ENCODE measurements around the gene DPY19L2.
"Not testable (repeated sequence)": the region's sequence is repeated elsewhere in the genome, so short reads cannot be mapped to it uniquely, and the experiment has no call there.

The DPY19L2 gene

DNA sequence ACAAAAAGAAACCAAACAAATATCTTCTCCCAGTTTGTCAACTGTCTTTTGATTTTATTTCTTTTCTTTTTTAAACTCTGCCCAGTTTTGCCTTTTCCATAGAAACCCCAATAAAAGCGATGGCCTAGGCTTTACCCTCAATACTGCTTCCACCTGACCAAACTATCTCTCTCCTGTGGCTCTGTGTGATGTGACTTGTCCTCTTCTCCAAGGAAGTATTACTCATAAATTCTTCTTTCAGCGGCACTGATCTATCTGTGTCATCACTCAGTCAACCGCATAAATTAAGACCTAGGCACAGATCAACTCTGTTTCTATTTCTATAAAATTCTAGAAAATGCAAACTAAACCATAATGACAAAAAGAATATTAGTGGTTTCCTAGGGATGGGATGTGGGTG is 9.8 kb downstream of the DPY19L2 start:
- not testable (repeated sequence) for DNase-seq (ENCODE audit: low spot score)

DNA sequence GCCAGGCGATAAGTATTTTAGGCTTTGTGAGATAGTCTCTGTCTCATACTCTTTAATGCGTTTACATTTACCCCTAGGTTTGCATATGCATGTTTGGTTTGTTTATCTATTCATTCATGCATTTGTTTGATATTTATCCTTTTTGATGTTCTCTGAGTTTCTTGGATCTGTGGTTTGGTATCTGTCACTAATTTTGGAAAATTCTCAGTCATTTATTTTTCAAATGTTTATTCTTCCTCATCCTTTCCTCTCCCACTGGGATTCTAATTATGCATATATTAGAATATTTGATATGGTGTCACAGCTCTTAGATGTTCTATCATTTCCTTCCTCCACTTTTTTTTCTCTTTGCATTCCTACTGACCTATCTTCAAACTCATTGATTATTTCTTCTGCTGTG is 11.9 kb downstream of the DPY19L2 start:
- not testable (repeated sequence) for DNase-seq (ENCODE audit: low spot score)

DNA sequence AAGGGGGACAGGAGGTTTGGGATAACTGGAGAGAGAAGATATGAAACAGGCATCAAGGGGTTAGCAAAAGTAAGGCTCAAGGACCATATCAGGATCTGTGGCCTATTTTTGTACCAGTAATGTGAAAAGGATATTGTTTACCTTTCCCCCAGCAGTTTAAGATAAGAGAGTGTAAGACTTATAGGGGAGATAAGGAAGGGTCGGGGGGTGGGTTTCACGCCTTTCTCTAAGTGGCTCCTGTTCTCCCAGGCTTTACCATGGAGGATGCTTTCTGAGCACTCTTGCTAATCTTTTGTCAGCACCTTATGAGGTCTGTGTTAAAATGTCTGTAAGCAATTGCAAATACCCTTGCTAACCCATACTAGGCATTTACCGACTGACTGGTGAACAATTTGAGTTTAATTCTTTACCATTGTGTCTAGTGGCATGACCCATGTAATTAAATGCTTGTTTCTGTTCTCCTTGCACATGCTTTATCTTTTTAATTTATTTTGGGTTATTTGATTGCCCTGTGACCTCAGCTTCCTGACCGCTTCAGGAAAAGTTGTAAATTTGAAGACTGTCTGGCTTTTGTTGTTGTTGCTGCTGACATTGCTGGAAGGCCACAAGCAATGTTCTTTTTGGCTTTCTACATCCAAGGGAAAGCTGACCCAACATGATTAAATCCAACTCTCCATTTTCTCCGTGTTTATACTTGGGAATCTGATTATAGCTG is 12.6 kb downstream of the DPY19L2 start:
- not testable (repeated sequence) for DNase-seq (ENCODE audit: low spot score)

DNA sequence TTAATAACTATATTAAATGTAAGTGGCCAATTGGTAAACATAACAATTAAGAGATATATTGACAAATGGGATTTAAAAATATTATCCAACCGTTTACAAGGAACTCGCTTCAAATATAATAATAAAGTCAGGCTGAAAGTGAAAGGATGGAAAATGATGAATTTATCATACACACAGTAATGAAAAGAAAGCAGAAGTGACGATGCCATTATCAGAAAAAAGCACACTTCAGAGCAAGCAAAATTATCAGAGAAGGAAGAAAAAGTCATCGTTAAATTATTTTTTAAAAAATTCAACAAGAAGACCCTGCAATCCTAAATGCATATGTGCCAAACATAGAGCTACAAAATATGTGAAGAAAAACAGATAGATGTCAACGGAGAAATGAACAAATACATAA is 13.8 kb downstream of the DPY19L2 start:
- not testable (repeated sequence) for DNase-seq (ENCODE audit: low spot score)

DNA sequence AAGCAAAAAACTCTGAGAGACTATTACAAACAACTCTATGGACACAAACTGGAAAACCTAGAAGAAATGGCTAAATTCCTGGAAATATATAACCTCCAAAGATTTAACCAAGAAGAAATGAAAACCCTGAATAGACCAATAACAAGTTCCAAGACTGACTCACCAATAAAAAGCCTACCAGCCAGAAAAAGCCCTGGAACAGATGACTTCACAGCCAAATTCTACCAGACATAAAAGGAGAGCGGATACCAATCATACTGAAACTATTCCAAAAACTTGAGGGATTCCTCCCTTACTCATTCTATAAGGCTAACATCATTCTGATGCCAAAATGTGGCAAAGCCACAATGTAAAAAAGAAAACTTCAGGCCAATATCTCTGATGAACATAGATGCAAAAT is 18.8 kb downstream of the DPY19L2 start:
- DNase-seq (ENCODE audit: low spot score): not testable (repeated sequence)

DNA sequence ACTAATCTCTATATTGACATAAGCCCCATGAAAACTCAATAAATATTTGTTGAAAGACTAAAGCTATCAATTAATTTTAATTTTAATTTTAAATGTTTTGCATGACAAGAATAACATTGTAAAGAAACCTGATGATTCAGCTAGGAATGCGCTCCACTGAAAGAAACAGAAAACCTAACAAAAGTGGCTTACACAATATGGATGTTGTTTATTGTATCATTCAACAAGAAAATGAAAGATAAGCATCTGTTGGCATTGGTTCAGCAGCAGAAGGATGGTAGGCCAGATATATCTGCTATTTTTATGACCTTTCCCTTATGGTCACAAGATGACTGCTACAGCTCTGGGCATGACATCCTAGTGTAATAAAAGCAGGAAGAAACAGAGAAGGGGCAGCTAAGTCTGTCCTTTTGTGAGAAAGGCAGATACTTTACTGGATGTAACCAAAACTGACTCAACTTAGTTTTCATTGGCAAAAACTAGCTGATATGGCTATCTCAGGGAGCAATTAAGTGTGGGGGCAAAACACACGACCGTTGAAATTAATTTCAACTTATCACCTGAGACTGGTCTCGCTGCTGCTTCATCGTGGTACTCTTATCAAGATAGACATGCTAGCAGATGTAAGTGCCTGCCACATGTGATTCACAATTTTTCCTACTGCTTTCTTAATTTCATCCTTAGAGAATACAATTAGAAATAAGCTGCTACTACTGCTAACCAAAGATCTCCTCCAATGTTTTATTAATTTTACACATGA is 24.7 kb downstream of the DPY19L2 start:
- DNase-seq (ENCODE audit: low spot score): not testable (repeated sequence)

DNA sequence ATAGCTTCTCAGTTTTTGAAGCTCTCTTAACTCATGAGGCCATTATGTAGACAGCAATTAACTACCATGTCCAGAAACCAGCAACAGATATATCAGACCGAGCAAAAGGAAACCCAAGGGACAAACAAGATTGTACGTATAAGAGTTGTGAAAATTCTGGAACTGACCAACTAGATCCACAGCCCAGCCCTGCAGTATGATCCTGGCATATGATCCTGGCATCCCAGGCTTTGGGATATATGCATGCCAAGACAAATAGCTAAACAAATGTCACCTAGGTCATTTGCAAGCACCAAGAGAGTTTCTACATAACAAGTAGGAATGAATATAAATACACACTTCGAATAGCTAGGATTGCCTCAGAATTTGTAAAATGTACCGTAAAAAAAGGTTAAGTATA is 44.0 kb downstream of the DPY19L2 start:
- not testable (repeated sequence) for DNase-seq (ENCODE audit: low spot score)

DNA sequence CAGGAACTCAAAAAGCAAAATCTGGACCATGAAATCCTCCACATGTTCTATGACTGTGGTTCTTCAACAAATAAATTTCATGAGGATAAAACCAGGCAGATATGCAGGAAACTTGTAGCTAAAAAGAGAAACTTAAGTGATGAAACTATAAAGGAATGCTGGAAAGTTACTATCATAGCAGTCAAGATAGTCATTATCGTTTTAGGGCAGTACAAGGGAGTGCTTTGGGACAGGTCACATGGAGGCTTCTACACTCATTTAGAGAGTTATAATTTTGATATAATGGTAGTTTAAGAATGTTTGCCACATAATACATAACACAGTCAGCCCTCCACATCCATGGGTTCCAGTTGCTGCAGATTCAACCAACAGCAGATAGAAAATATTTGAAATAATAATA is 52.7 kb downstream of the DPY19L2 start:
- not testable (repeated sequence) for DNase-seq (ENCODE audit: low spot score)

DNA sequence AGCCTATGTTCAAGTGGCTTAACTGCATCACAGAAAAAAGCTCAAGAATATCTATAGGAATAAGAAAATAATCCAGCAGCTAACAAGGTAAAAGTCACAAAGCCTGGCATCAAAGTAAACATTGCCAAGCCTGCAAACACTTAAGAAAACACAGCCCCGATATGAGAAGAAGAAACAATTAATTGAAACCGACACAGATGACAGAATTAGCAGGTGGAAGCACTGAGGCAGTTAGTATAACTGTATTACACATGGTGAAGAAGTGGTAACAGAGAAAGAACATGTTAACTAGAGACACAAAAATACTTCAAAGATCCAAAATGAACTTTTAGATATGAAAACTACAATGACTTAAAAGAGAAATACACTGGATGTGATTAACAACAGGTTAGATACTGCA is 57.0 kb downstream of the DPY19L2 start:
- not testable (repeated sequence) for DNase-seq (ENCODE audit: low spot score)

DNA sequence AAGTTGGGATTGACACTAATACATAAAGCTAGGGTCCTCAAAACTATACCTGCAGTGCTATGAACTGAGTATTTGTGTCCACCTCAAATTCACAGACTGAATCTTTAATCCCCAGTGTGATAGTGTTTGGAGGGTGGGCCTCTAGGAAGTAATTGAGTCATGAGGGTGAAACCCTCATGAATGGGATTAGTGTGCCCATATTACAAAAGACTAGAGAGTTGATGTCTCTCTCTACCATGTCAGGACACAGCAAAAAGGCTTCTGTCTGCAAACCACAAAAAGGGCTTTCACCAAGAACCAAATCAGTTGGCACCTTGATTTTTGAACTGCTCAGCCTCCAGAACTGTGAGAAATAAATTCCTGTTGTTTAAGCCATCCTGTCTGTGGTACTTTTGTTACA is 59.0 kb downstream of the DPY19L2 start:
- DNase-seq (ENCODE audit: low spot score): not testable (repeated sequence)

DNA sequence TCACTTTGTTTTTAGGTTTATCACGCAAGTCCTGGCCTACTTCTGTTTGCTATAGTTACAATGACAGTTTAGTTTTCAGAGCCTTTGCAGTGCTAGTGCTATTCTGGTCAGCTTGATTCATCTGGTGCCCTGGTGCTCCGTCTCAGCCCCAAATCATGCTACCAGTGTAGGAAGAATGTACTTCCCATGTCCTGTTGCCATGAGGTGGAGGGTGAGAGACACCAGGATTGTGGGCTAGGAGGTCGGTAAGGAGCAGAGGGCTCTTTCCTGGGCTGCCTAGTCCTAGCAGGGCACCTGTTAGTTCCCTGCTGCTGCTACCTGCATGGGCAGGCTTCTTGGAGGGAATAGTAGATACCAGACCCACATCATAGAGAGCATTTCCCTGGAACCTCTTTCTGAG is 63.3 kb downstream of the DPY19L2 start:
- not testable (repeated sequence) for DNase-seq (ENCODE audit: low spot score)

DNA sequence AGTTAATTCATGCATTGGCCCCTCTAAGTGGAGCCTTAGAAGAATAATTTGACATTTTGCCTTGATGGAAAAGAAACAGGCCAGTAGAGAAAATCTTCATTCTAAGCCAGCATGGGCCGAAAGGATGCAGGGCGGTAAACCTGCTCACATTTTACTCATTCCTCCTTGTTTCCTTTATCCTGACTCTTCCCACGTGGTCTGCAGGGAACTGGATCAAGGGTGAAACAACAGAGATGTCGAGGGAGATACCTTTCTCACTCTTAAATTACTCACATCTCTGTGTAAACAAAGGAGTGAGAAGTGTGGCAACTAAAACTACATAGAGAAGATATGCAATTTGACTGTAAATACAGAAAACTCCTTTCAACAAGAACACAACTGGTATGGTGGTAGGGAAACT is 73.5 kb downstream of the DPY19L2 start:
- peak; percentile 1 for DNase-seq (ENCODE audit: low spot score)

DNA sequence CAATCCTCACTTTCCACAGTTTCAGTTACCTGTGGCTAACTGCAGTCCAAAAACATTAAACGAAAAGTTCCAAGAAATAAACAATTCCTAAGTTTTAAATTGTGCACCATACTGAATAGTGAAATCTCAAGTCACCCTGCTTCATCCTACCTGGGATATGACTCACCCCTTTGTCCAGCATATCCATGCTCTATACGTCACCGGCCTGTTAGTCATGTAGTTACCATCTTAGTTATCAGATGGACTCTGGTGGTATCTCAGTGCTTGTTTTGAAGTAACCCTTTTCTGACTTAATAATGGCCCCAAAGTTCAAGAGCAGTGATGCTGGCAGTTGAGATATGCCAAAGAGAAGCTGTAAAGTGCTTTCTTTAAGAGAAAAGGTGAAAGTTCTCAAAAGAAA is 83.9 kb downstream of the DPY19L2 start:
- not testable (repeated sequence) for DNase-seq (ENCODE audit: low spot score)

DNA sequence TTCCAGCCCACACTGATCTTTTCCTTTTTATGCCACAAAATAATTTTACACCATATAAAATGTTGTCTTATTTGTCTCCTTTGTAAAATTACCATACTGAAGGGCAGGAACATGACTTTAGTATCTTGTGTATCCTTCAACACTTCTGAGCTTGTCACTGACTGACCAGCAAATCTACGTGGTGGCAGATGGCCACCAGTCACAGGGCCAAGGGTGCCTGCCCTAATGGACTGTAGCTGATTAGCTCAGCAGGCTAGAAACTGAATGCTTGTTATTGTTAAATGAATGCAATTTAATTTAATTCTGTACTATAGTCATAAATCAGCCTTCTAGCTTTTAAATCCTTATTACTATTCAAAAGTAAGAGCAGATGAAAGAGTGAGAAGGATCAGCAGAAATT is 85.0 kb downstream of the DPY19L2 start:
- DNase-seq (ENCODE audit: low spot score): not testable (repeated sequence)

DNA sequence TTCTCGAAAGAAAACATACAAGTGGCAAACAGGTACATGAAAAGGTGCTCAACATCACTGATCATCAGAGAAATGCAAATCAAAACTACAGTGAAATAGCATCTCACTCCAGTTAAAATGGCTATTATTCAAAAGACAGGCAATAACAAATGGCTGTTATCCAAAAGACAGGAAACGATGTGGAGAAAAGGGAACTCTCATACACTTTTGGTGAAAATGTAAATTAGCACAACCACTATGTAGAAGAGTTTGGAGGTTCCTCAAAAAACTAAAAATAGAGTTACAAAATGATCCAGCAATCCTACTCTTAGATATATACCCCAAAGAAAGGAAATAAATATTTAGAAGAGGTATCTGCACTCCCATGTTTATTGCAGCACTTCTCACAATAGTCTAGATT is 90.7 kb downstream of the DPY19L2 start:
- not testable (repeated sequence) for DNase-seq (ENCODE audit: low spot score)

DNA sequence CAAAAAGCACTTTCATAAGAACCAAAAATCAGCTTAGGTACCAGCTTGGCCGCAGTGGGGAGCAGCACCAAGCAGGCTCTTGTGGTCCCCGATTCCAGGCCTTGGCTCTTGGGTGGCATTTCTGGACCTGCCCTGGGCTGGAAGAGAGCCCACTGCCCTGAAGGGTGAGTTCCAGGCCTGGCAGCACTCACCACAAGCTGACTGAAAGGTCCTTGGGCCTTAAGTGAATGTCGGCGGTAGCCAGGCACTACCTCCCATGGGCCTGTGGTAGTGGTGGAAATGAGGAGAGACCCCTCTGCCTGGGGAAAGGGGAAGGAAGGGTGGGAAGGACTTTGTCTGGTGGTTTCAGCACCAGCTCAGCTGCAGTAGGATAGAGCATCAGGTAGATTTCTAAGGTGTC is 96.3 kb downstream of the DPY19L2 start:
- not testable (repeated sequence) for DNase-seq (ENCODE audit: low spot score)

DNA sequence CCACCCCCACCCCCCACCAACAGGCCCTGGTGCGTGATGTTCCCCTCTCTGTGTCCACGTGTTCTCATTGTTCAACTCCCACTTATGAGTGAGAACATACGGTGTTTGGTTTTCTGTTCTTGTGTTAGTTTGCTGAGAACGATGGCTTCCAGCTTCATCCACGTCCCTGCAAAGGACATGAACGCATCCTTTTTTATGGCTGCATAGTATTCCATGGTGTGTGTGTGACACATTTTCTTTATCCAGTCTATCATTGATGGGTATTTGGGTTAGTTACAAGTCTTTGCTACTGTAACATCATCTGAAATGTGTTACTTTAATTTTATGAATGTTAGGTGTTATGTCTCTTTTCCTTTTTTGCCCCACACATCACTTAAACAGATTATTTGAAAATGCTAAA is 109.8 kb downstream of the DPY19L2 start:
- DNase-seq (ENCODE audit: low spot score): not testable (repeated sequence)

DNA sequence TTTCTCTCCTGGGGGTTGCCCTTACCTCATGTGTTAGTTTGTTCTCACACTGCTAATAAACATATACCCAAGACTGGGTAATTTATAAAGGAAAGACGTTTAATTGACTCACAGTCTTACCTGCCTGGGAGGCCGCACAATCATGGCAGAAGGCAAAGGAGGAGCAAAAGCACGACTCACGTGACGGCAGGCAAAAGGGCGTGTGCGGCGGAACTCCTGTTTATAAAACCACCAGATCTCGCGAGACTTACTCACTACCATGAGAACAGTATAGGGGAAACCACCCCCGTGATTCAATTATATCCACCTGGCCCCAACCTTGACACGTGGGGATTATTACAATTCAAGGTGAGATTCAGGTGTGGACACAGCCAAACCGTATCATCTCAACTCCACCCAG is 116.9 kb downstream of the DPY19L2 start:
- not testable (repeated sequence) for DNase-seq (ENCODE audit: low spot score)

DNA sequence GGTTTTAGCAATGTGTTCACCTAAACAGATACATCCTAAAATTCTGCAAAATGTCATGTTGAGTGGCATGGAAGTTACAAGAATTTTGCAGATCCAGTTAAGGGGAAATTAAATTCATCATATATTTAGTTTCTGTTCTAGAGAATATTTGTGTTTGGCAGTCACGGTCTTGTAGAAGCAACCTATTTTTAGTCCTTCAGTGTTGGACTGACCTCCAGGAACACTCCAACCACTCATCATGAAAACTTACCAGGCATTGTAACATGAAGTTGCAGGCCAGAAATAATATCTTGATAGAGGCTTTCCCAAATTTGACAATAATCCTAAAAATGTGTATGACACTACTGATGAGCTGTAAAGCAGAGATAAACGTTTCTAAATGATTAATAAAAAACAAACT is 119.3 kb downstream of the DPY19L2 start:
- DNase-seq (ENCODE audit: low spot score): not testable (repeated sequence)

DNA sequence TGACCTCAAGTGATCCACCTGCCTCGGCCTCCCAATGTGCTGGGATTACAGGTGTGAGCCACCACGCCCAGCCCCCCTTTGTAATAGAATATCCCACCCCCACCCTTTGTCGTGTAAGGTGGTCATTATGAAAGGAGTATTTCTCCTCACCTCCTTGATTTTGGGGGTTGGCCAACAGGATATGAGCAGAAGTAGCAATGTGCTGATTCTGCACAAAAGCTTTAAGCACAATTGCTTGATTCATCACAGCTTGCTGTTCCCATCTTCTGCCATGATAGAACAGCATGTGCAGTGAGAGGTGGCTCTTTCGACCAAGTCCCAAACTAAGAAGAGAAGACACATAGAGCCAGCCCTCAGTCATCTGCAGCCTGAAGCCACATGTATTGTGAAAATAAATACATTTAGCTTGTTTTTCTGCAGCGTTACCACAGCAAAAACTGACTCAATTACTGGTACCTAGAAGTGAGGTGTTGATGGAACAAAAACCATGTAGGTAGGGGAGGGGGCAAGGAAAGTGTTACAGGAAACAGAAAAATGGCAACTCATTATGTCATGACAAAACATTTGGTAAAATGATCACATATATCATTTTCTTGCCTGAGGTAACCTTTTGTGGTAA is 122.9 kb downstream of the DPY19L2 start:
- DNase-seq (ENCODE audit: low spot score): not testable (repeated sequence)

DNA sequence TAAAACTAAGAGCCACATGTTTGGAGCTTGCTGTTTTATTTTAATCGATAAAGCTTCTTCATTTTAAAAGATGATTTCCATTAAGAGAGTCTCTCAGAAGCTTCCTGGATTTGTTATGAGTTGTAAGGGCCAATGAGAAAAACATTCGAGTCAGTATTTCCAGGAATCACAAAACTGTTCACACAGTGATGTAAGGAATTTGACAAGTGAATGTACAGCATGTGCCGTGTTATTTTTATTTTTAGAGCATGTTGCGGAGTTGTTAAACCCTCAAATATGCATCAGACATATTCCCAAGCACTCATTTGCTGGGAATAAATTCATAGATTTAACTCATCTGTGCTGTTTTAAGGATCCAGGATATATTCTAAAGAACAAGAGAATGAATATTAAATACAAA is 129.6 kb downstream of the DPY19L2 start:
- DNase-seq (ENCODE audit: low spot score): not testable (repeated sequence)

DNA sequence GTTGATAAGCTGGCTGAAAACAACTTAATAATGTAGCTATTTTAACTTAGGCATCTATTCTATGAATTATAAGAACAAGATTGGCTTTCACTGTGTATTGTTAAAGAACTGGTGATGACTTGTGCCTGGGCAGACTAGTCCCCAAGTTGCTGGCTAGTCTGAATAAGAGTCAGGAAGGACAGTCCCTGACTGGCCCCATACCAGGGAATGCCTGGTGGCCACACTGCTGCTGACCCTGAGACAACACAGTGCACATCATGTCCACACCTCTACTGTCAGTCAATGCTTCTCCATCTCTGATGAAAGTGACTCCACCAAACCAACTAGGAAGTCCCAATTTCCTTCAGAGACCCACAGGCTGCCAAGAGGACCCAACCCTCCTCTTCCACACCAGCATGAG is 130.5 kb downstream of the DPY19L2 start:
- DNase-seq (ENCODE audit: low spot score): not testable (repeated sequence)

DNA sequence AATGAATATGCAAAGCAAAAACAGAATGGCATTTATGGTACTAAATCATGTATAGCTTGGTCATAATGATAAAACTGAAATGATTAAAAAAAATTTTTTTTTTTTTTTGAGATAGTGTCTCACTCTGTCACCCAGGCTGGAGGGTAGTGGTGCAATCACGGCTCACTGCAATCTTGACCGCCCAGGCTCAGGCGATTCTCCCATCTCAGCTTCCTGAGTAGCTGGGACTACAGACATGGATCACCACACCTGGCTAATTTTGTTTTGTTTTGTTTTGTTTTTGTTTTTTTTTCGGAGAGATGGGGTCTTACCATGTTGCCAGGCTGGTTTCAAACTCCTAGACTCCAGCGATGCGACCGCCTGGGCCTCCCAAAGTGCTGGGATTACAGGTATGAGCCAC is 138.7 kb downstream of the DPY19L2 start:
- DNase-seq (ENCODE audit: low spot score): not testable (repeated sequence)

Data from HuH-7 (cell line).